NCI-H2227 (cell line): Measurements from ENCODE around the gene AUTS2.

Source experiments
- DNase-seq: peaks from one replicate; lab custom pipeline; 2025; ENCODE audit not compliant: unreplicated experiment; lab: John Stamatoyannopoulos, UW

Gene AUTS2

DNA sequence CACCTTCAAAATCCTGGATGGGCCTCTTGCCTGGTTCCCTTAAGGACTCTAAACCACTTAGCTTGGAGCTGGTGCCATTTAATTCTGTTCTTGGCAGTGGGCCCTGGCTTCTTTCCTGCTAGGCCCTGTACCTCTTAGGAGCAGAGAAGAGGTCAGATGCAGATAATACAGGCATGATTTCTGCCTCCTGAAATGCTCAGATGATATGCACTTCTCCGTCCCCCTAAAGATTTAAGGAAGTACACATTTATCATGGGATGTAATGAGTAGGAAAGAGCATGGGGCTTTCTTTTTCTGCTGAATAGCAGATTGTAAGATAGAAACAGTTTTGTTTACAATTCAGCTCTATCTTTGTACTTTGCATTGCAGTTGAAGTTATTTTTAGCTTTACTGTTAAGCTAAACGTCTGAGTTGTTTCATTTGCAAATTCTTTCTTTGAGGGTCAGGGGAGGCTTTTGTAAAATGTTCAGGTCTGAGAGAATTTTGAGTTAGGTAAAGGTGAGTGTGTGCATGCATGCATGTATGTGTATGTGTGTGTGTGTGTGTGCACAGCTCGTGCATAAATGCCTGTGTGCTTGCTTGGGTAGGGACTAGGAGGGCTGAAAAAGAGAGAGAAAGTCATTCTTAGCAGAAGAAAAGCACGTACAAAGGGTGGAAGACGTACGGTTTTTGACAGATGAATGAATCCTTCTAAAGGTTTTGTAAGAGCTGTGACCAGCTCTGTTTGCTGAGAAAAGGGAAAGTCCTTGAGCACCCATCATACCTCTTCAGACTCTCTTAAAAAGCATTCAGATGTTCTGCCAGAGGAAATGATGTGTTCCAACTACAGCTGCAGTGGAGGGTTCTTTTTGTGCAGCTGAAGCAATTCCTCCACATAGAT, 364.2 kb downstream of the AUTS2 start:
- DNase-seq, result peak; percentile 68

DNA sequence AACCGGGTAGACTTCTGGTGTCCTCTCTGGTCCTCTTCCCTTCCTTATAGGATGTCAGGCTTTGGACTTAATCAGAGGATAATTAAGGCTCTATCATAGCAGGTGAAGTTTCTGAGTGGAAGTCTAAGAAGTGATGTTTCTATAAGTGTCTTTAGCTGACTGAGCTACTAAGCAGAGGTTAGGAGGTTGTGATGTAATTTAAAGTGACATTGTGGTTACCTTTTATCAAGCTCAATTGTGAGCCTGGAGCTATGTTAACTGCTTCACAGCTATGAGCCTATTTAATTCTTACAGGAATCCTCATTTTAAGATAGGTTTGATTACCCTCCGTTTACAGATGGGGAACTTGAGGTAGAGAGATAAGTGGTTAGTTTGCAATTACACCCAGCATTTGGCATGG, 365.1 kb downstream of the AUTS2 start:
- no peak for DNase-seq

DNA sequence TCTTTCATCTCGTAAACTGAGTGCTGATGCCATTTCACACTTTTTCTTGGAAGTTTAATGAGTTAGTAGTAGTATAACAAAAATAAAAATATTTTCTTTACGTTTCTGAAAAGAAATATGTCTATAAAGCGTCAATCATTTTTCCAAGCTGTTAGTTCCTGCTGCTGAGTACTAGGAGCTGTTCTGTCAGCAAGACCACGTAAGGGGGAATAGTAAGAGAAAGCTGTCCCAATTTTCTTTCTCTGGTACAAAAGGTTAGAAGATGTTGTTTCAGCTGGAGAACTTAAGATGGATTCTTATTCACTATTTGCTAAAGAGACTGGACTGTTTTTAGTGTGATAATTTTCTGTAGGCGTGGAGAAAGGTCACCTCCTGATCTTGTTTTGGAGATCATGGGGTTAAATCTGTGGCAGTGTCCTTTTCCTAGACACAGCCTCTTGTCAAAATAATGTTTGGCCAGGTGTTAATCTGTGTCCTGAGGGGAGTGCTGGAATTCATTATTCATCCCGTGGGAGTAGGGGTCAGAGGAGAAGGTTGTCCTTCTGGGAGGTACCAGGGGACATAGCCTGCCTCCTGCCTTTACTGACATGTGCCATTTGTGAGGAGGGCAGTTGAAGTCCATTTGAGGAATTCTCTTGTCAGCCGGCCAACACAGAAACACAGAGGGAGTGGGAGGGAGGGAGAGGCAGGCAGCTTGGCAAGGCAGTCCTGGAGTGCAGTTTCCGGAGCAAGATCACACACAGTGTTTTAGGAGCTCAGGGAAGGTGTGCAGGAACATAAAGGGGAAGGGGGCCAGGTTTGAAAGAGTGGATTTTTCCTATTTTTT, 368.7 kb downstream of the AUTS2 start:
- no peak for DNase-seq

DNA sequence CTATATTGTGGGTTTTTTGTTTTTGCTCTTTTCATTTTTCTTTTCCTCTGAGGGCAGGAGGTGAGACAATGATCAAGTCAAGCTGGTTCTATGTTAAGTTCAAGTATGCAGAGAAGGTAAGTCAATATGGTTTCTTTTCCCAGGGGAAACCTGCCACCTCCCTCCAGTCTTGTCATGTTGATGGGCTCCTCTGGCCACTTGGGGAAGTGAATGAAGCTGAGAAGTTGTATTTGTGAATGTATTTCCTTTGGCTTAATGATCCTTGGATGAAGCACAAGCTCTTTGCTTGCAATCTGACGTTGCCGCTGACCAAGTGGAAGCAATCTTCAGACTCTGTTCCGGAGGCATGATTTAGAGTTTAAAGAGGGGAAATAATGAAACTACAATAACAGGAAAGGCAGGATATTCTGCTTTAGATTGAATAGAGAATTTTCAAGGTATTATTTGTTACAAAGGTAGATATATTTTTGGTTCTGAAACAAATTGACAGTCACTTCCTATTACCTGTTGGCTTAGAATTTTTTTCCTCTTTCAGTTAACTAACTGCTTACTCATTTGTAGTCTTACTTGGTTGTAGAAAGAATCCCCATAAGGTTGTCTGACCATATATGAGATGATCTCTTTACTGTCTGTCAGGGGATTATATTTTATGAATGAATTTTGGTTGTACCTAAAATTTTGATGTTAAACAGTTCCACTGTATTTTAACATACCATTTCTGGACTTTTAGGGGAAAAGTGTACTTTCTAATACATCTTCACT, 369.6 kb downstream of the AUTS2 start:
- DNase-seq, result no peak

DNA sequence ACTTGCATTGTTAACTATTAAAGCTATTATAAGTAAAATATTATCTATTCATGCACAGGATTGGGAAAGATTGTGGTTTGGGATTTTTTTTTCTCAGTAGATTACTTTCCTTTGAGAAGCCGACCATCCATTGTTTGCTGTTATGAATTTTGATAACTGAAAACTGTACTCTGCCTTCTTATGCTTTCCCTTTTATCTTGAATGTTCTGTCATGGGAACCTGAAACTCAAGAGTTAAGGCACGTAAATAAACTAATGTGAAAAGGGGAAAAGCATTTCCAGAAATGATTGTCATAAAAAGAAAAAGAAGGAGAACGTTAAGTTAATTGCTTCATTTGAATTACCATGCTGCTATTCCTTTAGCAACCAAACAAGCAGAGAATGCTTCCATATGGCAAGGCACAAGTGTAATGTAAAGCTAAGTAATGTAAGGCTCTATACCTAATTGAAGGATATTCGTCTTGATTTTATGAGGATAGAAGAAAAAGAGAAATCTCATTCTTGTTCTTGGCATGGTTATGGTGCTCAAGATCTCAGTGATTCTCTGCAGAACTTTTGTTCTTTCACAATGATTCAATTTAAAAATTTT, 370.8 kb downstream of the AUTS2 start:
- no peak for DNase-seq

DNA sequence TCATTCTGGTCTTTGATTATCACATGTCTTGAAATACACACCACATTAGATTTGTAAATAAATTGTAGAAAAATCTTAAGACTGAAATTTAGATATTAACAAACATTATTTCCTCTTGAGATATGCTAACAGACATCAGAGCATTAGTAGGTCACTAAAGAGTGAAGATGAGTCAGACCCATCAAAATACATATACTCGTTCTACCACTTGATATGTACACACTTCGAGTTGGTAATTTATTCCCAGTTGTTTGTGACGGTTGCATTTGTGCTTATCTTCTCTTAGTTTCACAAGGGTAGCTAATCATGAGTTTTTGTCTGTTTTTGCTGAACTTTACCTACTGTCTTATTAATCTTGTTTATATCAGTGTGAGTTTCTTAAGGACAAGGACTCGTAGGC, 383.4 kb downstream of the AUTS2 start:
- DNase-seq, result no peak

DNA sequence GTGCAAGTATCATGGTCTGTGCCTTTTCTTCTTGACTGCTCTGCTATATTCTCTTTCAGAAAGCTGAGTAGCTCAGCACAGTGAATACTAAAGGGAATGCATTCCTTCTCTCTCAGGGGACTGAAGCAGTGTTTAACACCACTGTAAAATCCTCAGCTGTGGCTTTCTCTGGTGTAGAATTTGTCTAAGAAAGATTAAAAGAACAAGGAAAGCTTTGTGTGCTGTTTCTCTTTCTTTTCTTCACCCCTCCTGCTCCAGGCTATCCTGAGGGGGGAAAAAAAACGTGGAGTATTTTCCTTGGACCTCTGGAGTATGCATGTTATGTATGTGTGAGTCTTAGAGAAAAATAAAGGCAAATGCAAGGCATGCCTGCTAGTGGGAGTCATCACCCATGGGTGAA, 383.9 kb downstream of the AUTS2 start:
- no peak for DNase-seq

DNA sequence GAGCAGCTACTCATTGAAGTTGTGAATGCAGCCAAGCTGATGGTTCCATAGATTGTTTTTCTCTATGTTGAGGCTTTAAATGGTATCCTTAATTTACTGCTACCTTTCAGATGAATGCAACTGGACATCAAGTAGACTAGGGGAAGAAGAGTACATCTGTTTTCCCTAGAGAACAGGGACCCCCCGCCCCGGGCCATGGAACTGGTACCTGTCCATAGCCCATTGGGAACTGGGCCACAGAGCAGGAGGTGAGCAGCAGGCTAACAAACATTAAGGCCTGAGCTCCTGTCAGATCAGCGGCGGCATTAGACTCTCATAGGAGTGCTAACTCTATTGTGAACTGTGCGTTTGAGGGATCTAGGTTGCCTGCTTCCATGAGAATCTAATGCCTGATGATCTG, 391.3 kb downstream of the AUTS2 start:
- no peak for DNase-seq

DNA sequence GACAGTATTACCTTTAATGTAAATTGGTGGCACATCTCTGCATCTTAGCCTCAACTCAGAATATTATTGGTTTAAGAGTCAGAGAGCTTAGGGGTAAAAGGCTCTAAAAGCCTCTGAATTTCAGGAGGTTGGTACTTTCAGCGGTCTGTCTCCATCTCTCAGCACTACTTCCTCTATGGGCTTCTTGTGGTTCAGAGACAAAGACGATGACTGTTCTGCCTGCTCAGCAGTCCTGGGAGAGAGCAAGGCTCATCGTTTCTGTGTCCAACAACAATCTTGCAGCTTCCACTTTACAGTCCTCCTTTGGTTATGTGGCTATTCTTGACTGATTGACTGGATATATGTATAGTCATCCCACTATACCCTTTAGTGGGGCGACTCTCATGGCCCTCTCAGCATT, 394.7 kb downstream of the AUTS2 start:
- no peak for DNase-seq

DNA sequence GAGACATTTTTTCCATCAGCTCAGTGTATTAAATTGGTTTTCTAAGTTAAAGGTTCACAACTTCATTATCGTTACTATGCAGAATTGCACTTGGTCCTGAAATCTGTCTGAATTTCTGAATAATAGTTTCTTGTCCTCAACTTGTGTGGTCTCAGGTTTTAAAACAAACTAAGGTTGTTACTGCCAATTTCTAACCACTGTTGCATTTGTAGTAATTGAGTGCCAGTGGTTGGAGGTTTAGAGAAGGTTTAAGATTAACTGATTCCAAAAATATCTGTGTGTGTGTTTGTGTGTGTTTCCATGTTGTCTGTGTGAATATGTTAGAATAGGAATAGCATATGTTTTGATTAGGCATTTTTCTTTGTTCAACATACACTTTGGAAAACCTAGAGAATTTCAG, 395.9 kb downstream of the AUTS2 start:
- DNase-seq, result no peak

DNA sequence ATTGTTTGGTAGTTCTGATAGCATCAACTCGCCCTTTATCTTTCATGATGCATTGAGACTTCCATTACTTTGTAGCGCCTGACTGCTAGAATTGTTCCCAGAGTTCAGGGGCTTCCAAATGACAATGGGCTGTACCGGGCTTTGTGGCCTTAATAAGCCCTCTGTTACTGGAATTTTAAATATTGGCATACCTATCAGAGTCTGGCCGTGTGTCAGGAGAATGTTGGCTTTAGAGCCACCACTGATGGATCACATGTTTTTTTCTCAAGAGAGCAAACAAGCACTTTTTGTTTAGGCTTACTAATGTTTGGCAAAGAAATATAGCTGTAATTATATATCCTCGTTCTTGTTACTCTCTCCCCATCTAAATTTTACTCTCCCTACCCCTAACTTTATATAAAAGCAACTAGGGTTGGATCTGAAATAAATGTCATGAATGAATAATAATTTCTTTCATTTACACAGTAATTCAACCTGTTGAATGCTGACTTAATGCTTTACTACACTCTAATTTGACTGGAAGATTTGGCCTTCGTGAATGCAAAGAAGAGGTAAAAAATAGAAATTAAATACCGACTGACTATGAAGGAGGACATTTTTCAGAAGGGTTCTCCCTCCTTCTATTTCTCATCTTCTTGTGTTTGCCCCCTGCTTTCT, 396.7 kb downstream of the AUTS2 start:
- DNase-seq, result no peak

DNA sequence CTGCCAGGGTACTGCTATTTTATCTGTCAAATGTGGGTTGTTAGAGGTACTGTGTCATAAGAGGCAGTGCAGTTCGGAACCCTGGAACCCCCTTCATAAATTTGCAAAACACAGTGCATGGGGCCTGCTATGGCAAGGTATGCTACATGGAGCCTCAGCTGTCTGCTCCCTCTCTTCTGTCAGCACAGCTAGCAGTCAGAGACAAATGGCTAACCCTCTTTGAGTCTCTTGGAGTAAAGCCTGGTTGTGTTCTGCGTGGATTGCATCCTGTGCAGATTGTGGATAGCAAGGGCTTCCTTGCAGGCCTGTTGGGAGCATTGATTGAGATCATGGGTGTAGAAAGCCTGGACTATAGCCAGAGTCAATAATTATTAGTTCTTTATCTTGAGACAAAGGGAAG, 397.8 kb downstream of the AUTS2 start:
- DNase-seq, result no peak

DNA sequence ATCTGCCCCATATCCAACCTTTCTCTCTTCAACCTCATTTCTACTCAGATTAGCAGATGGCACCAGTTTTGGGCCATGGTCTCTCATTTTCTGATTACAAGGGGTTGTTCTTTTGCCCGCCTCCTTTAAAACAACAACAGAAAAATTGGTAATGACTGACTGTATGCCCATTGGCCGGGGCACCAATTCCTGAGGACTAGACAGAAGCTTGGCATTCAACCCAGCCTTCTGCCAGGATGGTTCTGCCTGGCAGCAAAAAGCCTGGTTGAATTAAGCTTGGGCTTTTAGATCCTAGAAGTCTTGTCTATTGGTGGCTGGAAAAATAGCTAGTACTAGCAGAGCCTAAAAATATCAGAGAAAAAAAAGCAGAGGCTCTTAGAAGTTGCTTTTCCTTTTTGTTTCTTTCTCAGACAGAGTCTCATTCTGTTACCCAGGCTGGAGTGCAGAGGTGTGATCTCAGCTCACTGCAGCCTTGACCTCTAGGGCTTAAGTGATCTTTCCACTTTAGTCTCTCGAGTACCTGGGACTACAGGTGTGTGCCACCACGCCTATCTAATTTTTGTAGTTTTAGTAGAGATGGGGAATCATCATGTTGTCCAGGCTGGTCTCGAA, 402.6 kb downstream of the AUTS2 start:
- DNase-seq, result no peak

DNA sequence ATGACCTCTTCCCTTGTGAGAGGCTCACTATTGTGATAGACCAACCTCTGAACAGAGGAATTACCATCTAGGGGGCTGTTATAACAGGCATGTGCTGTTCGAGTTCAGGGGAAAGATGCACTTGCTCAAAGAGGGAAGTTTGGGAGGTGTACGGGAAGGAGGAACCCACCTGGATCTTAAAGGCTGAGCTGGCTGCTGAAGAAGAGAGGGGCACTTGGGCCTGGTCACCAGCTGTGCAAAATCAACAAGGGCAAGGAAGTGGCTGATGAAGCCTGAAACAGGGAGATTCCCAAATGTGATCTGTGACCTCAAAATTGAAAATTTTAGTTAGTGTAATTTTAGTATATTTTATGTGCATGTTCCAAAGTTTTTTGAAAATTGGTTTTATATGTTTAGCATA, 407.2 kb downstream of the AUTS2 start:
- no peak for DNase-seq

DNA sequence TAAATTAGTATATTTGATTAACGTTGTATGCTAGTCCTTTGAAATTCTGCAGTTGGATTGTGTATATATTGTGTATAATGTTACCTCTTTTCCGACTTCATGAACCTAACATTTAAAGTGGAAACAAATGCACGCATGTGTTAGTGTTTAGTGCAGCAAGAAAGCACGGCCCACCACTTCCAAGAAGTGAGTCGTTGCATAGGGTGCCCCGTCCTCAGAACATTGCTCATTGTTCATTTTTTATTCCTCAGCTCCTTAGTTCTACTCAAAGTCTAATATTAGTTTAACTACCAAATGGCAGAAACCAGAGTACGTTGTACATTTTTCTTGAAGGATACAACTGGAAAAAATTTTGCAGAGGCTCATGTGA, 407.6 kb downstream of the AUTS2 start:
- no peak for DNase-seq

DNA sequence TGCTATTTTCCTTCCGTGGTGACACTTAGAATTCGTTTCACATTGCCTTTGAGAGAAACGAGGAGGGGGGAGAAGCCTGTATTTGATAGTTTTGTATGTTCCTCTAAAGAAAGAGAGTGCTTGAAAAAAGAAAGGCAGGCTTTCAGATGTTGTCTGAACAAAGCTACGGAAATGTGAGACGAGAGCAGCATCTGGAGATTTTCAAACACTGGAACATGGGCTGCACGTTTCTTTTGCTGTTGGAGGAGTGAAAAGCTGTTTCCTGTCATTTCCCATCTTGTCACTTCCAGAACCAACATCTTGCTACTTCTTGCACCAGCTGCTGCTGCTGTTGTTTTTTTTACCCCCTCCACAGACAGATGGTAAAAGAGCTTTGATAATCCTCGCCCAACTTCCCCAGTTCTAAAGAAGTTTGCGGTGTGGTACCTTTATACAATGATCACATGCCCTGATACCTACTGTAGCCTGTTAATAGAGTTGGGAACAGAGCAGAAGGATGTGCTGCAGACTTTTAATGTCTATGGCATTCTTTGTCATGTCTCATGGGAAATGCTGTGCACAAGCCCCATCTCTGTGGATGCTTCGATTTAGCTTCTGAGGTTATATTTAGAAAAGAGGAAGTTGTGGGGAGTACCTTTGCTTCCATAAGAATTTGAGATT, 408.1 kb downstream of the AUTS2 start:
- no peak for DNase-seq

DNA sequence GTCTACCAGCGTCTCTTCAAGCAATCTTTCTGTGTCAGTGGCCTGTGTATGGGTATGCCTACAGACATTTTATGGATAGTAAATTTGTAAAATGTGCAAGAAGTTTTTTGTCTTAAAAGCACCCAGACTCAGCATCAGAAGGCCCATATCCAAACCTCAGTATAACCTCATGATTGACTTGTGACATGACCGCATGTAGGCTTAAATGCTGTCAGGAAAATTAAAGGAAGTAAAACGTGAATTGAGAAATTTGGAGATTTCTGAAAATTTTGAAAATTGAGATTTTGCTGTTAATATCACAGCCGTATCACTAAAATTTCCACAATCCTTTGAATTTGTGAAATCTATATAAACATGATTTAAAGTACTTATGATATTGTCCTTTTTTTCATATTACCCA, 410.2 kb downstream of the AUTS2 start:
- no peak for DNase-seq

DNA sequence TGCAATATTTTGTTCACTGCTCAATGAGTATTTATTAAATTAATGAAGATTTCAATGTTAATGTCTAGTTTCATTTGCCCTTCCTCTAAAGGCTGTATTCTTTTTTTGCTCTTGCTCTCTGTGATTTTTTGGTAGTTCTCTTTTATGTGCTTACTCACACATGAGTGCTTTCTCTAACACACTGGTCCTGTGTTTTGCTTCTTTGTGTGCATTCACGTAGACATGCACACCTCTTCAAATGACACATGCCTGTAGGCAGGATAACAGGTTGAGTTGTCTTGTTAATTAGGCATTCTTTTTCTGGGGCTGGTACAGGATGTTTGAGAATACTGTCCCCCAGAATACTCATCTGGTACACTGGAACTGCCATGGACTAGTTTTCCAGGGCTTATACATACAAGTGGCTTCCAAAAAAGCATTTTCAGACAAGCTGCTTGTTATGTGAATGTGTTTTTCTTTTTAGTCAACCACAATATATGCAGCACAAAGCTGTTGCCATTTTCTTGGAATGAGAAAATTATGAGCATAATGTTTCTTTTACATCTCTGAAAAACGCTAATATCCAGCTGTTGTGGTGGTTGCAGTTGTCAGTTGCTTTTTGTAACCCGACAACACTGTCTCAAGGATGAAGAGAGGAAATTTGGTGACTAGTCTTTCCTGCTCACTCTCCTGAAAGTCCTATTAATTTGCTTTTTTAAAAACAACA, 416.4 kb downstream of the AUTS2 start:
- DNase-seq, result no peak

DNA sequence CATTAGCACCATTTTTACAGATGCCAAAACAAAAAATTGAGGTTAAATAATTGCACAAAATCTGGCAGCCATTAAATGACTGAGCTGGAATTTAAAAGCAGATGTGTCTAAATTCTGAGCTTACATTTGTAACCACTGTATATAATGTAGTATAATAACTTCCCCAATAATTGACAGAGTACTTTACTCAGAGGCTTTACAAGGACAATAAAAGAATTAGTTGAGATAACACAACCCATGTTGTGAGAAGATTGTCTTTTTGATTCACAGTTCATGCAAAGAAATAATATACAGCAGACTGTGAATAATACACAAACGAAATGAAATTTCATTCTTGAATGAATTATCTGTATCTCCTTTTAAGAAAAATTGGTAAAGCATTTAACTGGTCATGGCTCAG, 417.1 kb downstream of the AUTS2 start:
- no peak for DNase-seq
